ENCODE results near the gene TMPO.
"Not testable (repeated sequence)": the region's sequence is repeated elsewhere in the genome, so short reads cannot be mapped to it uniquely, and the experiment has no call there.

TMPO gene

GRCh38 chr12:98574110-98574509 is 58.7 kb downstream of the TMPO start:
- TF ChIP-seq JUND (IDR thresholded peaks at IDR 0.05; ENCODE audit: low read depth), result no peak
- DNase-seq (ENCODE audit: low read depth in 1 of 2, low spot score in 1 of 2), result no peak
- in situ Hi-C loops (cut with HindIII; ENCODE audit: low pct_unique_long_range_greater_than_20kb, low sequenced_read_pairs), result no loop called here

- no peak for DNase-seq (ENCODE audit: low read depth in 1 of 2, low spot score in 1 of 2)
- in situ Hi-C loops (cut with HindIII; ENCODE audit: low pct_unique_long_range_greater_than_20kb, low sequenced_read_pairs), result no loop called here
- TF ChIP-seq JUND (IDR thresholded peaks at IDR 0.05; ENCODE audit: low read depth), result no peak
Measured at GRCh38 chr12:98575013-98575412, 59.6 kb downstream of the TMPO start.

- DNase-seq (ENCODE audit: low read depth in 1 of 2, low spot score in 1 of 2); in situ Hi-C loops (cut with HindIII; ENCODE audit: low pct_unique_long_range_greater_than_20kb, low sequenced_read_pairs): not testable (repeated sequence)
Measured at GRCh38 chr12:98576795-98577194, 61.4 kb downstream of the TMPO start.

GRCh38 chr12:98578392-98578791 is 63.0 kb downstream of the TMPO start:
- in situ Hi-C loops (cut with HindIII; ENCODE audit: low pct_unique_long_range_greater_than_20kb, low sequenced_read_pairs), result no loop called here
- no peak for DNase-seq (ENCODE audit: low read depth in 1 of 2, low spot score in 1 of 2)

GRCh38 chr12:98578821-98579220 is 63.4 kb downstream of the TMPO start:
- in situ Hi-C loops (cut with HindIII; ENCODE audit: low pct_unique_long_range_greater_than_20kb, low sequenced_read_pairs), result no loop called here
- DNase-seq (ENCODE audit: low read depth in 1 of 2, low spot score in 1 of 2), result peak in 1 of 2 experiments; percentile 20
- no peak for TF ChIP-seq JUND (IDR thresholded peaks at IDR 0.05; ENCODE audit: low read depth)

More at GRCh38 chr12:98578392-98578791, 63.0 kb downstream of the TMPO start:
- TF ChIP-seq JUND (IDR thresholded peaks at IDR 0.05; ENCODE audit: low read depth), result no peak

GRCh38 chr12:98579347-98579746 is 64.0 kb downstream of the TMPO start:
- in situ Hi-C loops (cut with HindIII; ENCODE audit: low pct_unique_long_range_greater_than_20kb, low sequenced_read_pairs), result no loop called here
- TF ChIP-seq JUND (IDR thresholded peaks at IDR 0.05; ENCODE audit: low read depth), result no peak
- no peak for DNase-seq (ENCODE audit: low read depth in 1 of 2, low spot score in 1 of 2)

GRCh38 chr12:98579835-98580234 is 64.4 kb downstream of the TMPO start:
- DNase-seq (ENCODE audit: low read depth in 1 of 2, low spot score in 1 of 2), result no peak
- no peak for TF ChIP-seq JUND (IDR thresholded peaks at IDR 0.05; ENCODE audit: low read depth)
- in situ Hi-C loops (cut with HindIII; ENCODE audit: low pct_unique_long_range_greater_than_20kb, low sequenced_read_pairs), result no loop called here

- in situ Hi-C loops (cut with HindIII; ENCODE audit: low pct_unique_long_range_greater_than_20kb, low sequenced_read_pairs), result no loop called here
- TF ChIP-seq JUND (IDR thresholded peaks at IDR 0.05; ENCODE audit: low read depth), result no peak
- DNase-seq (ENCODE audit: low read depth in 1 of 2, low spot score in 1 of 2), result no peak
Measured at GRCh38 chr12:98580695-98581094, 65.3 kb downstream of the TMPO start.

GRCh38 chr12:98581101-98581500 is 65.7 kb downstream of the TMPO start:
- TF ChIP-seq JUND (IDR thresholded peaks at IDR 0.05; ENCODE audit: low read depth), result no peak
- in situ Hi-C loops (cut with HindIII; ENCODE audit: low pct_unique_long_range_greater_than_20kb, low sequenced_read_pairs), result no loop called here
- no peak for DNase-seq (ENCODE audit: low read depth in 1 of 2, low spot score in 1 of 2)

GRCh38 chr12:98582093-98582492 is 66.7 kb downstream of the TMPO start:
- in situ Hi-C loops (cut with HindIII; ENCODE audit: low pct_unique_long_range_greater_than_20kb, low sequenced_read_pairs), result no loop called here
- DNase-seq (ENCODE audit: low read depth in 1 of 2, low spot score in 1 of 2), result no peak
- no peak for TF ChIP-seq JUND (IDR thresholded peaks at IDR 0.05; ENCODE audit: low read depth)

- in situ Hi-C loops (cut with HindIII; ENCODE audit: low pct_unique_long_range_greater_than_20kb, low sequenced_read_pairs), result no loop called here
- no peak for TF ChIP-seq JUND (IDR thresholded peaks at IDR 0.05; ENCODE audit: low read depth)
- DNase-seq (ENCODE audit: low read depth in 1 of 2, low spot score in 1 of 2), result no peak
Measured at GRCh38 chr12:98587084-98587483, 71.7 kb downstream of the TMPO start.

- TF ChIP-seq JUND (IDR thresholded peaks at IDR 0.05; ENCODE audit: low read depth), result no peak
- in situ Hi-C loops (cut with HindIII; ENCODE audit: low pct_unique_long_range_greater_than_20kb, low sequenced_read_pairs), result no loop called here
- peak in 1 of 2 experiments; percentile 24 for DNase-seq (ENCODE audit: low read depth in 1 of 2, low spot score in 1 of 2)
Measured at GRCh38 chr12:98591209-98591608, 75.8 kb downstream of the TMPO start.

- no peak for TF ChIP-seq JUND (IDR thresholded peaks at IDR 0.05; ENCODE audit: low read depth)
- no peak for DNase-seq (ENCODE audit: low read depth in 1 of 2, low spot score in 1 of 2)
- in situ Hi-C loops (cut with HindIII; ENCODE audit: low pct_unique_long_range_greater_than_20kb, low sequenced_read_pairs), result no loop called here
Measured at GRCh38 chr12:98592825-98593322, 77.5 kb downstream of the TMPO start.

- in situ Hi-C loops (cut with HindIII; ENCODE audit: low pct_unique_long_range_greater_than_20kb, low sequenced_read_pairs), result no loop called here
- no peak for TF ChIP-seq JUND (IDR thresholded peaks at IDR 0.05; ENCODE audit: low read depth)
- peak; percentile 94 to 99 for DNase-seq (ENCODE audit: low read depth in 1 of 2, low spot score in 1 of 2)
Measured at GRCh38 chr12:98593351-98594049, 78.1 kb downstream of the TMPO start, which contains the start of gene SLC25A3. Gene SLC25A3, plus strand, starts transcription at chr12:98593686. Its CDS starts 293 bp downstream, at chr12:98593979.

Measured in T47D (cell line).